Nephron (organoid): ENCODE measurements around the gene TFAP2A.

Experiments
- H3K27ac Mint-ChIP-seq, 3 experiments: 2 replicates each; pipeline ENCODE4 v1.8.0; 2020; ENCODE audit warnings: mixed read lengths in 3 of 3, mild to moderate bottlenecking in 2 of 3, moderate library complexity in 1 of 3
- H3K27me3 Mint-ChIP-seq: 2 replicates; pipeline ENCODE4 v1.8.0; 2021; ENCODE audit warnings: low read depth, mild to moderate bottlenecking, moderate library complexity, mixed read lengths
- H3K36me3 Mint-ChIP-seq: 2 replicates; pipeline ENCODE4 v1.8.0; 2020; ENCODE audit warnings: low read depth, mixed read lengths
- H3K4me1 Mint-ChIP-seq: 2 replicates; pipeline ENCODE4 v1.8.0; 2020; ENCODE audit warnings: mixed read lengths
- H3K4me3 Mint-ChIP-seq, 3 experiments: 2 replicates each; pipeline ENCODE4 v1.8.0; 2020; ENCODE audit warnings: mild to moderate bottlenecking in 3 of 3, mixed read lengths in 3 of 3, moderate library complexity in 2 of 3
- H3K9me3 Mint-ChIP-seq: 2 replicates; pipeline ENCODE4 v1.8.0; 2020; ENCODE audit warnings: mixed read lengths
- CTCF ChIP-seq, 3 experiments: fragments of 200-600 bp; sonication (generic); IDR thresholded peaks; one replicate each; pipeline ENCODE4 v1.5.0; 2021; ENCODE audit warnings: antibody characterized with exemption in 3 of 3; ENCODE audit not compliant: unreplicated experiment in 3 of 3

The TFAP2A gene

GRCh38 chr6:10347561-10348327, 67.1 kb downstream of the TFAP2A start:
- Mint-ChIP-seq H3K27ac (no peak overlapping the region), H3K4me1 (peaks cover 9% of the 10 kb centered on the region), H3K27me3 (peaks cover 28% of the 10 kb centered on the region), H3K4me3 (no peak overlapping the region), H3K36me3 (no peaks in the 10 kb centered on the region), H3K9me3 (no peaks in the 10 kb centered on the region)
- no peak for TF ChIP-seq CTCF (IDR thresholded peaks at IDR 0.05; ENCODE audit: unreplicated experiment in 3 of 3)
